ENCODE data around the gene SCN2A.
"Not testable (repeated sequence)": the region's sequence is repeated elsewhere in the genome, so short reads cannot be mapped to it uniquely, and the experiment has no call there.

SCN2A gene

DNA sequence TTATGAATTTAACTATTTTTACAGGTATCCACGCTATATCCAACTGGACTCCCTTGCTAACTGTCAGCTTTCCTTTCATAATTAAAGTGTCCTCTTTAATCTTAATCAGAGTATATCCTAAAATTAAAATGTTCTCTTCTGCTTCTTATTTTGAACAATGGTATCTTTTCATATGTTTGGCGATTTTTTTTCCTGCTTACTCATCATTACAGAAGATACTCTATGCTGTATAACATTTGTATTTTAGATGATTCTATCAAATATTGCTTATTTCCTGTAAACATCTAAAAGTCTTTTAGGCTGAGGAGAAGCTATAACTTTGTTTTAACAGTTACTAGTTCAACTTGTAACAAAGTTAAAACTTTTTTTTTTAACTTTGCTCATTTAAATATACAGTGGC lies 17.4 kb downstream of the SCN2A start:
- DNase-seq = no peak

GRCh38 chr2:165260347-165260746 lies 21.1 kb downstream of the SCN2A start:
- DNase-seq = not testable (repeated sequence)

DNA sequence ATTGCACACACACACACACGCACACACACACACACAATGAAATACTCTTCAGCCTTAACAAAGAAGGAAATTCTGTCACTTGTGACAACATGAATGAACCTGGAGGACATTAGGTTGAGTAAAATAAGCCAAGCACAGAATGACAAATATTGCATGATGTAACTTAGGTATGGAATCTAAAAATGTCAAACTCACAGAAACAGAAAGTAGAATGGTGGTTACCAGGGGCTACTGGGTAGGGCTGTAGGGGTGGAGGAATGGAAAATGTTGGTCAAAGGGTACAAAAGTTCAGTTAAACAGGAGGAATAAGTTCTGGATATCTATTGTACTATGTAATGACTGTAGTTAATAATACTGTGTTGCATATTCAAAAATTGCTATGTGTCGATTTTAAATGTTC lies 29.5 kb downstream of the SCN2A start:
- DNase-seq = no peak

- no peak for DNase-seq
These were observed 34.0 kb downstream of the SCN2A start for GRCh38 chr2:165273176-165273575.

GRCh38 chr2:165274698-165275097 lies 35.5 kb downstream of the SCN2A start:
- DNase-seq = no peak

- DNase-seq = no peak
These were observed 36.7 kb downstream of the SCN2A start for GRCh38 chr2:165275932-165276331.

DNA sequence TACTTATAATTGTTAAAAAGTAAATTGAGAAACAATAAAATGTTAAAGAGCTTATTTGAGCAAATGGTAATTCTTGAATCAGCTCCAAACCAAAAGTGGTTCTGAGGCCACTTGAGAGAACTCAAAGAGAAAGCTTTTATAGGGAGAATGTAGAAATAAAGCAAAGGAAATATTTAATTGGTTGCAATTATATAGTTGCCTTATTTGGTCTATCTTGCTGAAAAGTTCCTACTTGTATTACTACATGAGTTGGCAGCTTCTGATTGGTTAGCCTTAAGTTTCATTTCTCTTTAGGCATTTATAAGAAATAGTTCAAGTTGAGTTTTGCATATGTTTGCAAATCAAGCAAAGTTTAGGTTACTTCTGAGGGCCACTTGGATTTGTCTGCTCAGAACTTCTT lies 38.1 kb downstream of the SCN2A start:
- no peak for DNase-seq

GRCh38 chr2:165277860-165278656 lies 38.8 kb downstream of the SCN2A start:
- DNase-seq = no peak

GRCh38 chr2:165280356-165280755 lies 41.1 kb downstream of the SCN2A start:
- DNase-seq = no peak

DNA sequence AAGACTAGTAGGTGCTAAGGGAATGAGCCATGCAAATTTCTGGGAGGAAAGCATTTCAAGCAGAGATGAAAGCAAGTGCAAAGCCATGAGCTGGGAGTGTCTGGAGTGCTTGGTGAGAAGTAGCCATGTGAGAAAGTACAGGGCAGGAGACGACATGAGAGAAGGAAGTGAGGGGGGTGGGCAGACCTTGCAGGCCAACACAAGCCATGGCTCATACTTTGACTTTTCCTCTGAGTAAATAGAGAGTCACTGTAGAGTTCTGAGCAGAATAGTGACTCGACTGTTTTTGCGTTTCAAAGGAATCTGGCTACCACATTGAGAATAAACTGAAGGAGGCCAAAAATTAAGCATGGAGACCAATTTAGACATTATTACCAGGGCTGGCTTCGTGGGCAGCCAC lies 42.2 kb downstream of the SCN2A start:
- DNase-seq = no peak

DNA sequence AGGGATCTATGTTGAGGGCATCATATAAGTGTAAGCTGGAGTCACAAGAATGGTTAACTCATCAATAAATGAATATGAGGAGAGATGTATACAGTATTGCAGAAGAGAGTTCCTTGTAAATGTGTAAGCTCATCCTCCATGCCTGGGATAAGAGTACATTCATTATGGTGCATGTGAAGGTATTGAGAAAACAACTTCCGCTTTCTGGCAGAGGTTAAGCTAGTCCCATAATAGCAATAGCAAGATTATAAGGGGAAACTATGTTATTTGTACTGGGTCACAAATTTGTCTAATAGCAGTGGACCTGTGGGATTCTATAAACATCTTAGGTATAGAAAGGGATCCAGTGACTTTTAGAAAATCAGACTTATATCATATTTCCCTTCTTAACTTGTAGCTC lies 44.1 kb downstream of the SCN2A start:
- no peak for DNase-seq

- no peak for DNase-seq
These were observed 48.0 kb downstream of the SCN2A start for GRCh38 chr2:165287094-165287778.

DNA sequence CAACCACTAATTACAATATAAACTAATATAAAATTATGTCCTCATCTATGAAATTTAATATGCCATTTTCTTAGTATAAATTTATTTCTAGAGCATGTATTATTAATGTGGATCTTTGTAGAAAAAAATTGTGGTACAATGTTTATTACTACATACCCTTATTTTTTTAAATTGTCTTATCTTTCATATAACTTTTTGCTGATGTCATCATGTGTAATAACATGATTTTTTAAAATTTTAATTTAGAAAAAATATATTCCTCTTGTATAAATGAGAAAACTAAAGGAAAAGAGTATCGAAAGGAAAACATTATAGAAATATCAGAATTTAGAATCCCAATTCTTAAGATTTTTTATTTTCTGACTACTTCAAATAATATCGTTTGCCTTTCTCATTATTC lies 49.9 kb downstream of the SCN2A start:
- no peak for DNase-seq

GRCh38 chr2:165293440-165294420 lies 54.5 kb downstream of the SCN2A start:
- DNase-seq = no peak

DNA sequence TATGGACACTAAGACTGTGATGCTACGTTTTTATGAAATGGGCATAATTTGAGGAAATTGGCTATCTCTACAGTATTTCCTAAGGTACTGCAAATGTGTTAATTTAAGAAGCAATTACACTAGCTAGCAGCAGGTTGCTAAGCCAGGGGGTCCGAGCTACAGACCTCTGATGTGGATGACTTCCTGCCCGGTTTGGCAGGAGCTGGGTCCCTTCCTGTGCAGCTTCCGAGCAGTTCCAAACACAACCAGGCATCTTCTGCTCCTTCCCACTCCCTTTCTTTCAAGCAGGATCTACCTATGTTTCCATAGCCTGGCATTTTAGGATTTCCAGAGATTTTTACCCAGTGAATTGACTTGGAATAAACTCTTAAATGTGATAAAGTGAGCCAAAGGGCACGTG lies 55.7 kb downstream of the SCN2A start:
- no peak for DNase-seq

- no peak for DNase-seq
These were observed 56.4 kb downstream of the SCN2A start for GRCh38 chr2:165295643-165296042.

GRCh38 chr2:165305391-165306096 lies 66.3 kb downstream of the SCN2A start:
- no peak for DNase-seq

GRCh38 chr2:165307317-165307716 lies 68.1 kb downstream of the SCN2A start:
- no peak for DNase-seq

- no peak for DNase-seq
These were observed 72.7 kb downstream of the SCN2A start for GRCh38 chr2:165311949-165312348.

GRCh38 chr2:165312999-165313398 lies 73.8 kb downstream of the SCN2A start:
- DNase-seq = no peak

GRCh38 chr2:165313509-165313908 lies 74.3 kb downstream of the SCN2A start:
- DNase-seq = no peak

DNA sequence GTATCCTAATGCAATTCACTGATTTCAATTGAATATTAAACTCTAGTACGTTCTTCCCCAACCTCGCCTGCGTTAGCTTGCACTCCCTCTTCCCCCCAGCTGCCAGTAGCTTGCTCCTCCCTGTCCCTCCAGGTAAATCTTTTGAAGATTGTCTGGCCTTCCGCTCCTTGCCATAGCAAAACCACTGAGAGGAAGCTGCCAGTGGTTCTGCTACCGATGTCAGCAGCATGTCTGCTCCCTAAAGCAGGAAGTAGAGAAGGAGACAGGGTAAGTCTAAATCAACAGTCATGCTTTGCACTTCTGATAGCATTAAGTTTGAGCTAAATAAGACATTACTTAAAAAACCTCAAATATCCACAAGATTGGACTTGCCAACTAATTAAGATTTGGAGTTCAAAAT lies 89.1 kb downstream of the SCN2A start:
- DNase-seq = no peak

GRCh38 chr2:165344276-165344675 lies 105.1 kb downstream of the SCN2A start:
- DNase-seq = not testable (repeated sequence)

Data from activated gamma-delta T cell (primary cell).